Measurements from ENCODE around the gene ATXN2. TPM values are rescaled to one million over a fixed set of nuclear protein-coding genes. Genes with fewer than 3 reads are reported as not detected.

Gene ATXN2
- total RNA-seq, 1 experiment from 2014 or later = 56.3 TPM

DNA sequence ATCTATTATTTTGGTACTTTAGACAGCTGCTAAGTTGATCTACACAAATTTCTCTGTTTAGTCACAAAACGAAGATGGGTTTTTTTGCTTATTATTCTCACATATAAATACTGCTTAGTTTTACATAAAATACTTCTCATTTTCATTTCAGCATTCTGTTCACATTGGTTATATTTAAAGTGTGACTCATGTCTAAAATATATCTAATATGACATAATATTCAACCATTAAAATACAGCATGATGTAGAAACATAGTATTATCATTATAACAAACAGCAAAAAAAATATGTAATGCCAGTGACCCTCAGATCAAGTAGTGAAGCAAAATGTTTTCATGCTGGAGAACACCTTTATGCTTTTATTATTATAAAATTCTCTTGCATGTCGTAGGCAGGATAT lies 129.7 kb downstream of the ATXN2 start (continued):
- TF ChIP-seq, protein P1, sequence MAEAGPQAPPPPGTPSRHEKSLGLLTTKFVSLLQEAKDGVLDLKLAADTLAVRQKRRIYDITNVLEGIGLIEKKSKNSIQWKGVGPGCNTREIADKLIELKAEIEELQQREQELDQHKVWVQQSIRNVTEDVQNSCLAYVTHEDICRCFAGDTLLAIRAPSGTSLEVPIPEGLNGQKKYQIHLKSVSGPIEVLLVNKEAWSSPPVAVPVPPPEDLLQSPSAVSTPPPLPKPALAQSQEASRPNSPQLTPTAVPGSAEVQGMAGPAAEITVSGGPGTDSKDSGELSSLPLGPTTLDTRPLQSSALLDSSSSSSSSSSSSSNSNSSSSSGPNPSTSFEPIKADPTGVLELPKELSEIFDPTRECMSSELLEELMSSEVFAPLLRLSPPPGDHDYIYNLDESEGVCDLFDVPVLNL (CRISPR knock-in tag; IDR thresholded peaks at IDR 0.05; ENCODE audit: borderline replicate concordance, low read depth) = no peak
- TF ChIP-seq ZNF219 (CRISPR knock-in tag; IDR thresholded peaks at IDR 0.05; ENCODE audit: borderline replicate concordance) (no peak), CREM (CRISPR knock-in tag; IDR thresholded peaks at IDR 0.05) (no peak), CTCF (IDR thresholded peaks at IDR 0.05) (no peak), TEAD1 (CRISPR knock-in tag; IDR thresholded peaks at IDR 0.05) (no peak), ZNF423 (CRISPR knock-in tag; IDR thresholded peaks at IDR 0.05) (no peak)
- TF ChIP-seq, protein P2, sequence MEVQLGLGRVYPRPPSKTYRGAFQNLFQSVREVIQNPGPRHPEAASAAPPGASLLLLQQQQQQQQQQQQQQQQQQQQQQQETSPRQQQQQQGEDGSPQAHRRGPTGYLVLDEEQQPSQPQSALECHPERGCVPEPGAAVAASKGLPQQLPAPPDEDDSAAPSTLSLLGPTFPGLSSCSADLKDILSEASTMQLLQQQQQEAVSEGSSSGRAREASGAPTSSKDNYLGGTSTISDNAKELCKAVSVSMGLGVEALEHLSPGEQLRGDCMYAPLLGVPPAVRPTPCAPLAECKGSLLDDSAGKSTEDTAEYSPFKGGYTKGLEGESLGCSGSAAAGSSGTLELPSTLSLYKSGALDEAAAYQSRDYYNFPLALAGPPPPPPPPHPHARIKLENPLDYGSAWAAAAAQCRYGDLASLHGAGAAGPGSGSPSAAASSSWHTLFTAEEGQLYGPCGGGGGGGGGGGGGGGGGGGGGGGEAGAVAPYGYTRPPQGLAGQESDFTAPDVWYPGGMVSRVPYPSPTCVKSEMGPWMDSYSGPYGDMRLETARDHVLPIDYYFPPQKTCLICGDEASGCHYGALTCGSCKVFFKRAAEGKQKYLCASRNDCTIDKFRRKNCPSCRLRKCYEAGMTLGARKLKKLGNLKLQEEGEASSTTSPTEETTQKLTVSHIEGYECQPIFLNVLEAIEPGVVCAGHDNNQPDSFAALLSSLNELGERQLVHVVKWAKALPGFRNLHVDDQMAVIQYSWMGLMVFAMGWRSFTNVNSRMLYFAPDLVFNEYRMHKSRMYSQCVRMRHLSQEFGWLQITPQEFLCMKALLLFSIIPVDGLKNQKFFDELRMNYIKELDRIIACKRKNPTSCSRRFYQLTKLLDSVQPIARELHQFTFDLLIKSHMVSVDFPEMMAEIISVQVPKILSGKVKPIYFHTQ (CRISPR knock-in tag; IDR thresholded peaks at IDR 0.05) = no peak

DNA sequence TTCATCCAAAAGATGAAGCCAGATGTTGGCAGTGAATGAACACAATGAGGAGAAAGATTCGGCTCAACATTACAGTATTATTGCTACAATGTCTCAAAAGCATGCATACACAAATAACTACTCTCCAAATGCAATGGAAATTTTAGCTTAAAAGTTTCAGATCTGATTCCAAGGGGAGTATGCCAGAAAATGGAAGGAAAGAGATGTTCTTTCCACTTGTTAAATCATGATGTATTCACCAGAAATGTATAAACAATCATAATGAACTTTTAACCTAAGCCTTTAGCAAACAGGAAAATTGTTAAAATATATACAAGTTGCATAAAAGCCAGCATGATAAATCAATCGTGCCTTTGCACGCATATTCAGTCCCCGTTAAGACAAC lies 131.3 kb downstream of the ATXN2 start:
- no peak for ATAC-seq

More for the DNA sequence above, 131.3 kb downstream of the ATXN2 start:
- Mint-ChIP-seq H3K27ac (peak overlapping the region; percentile 39), H3K4me3 (no peak overlapping the region), H3K4me1 (no peaks in the 10 kb centered on the region), H3K27me3 (ENCODE audit: low read depth) (no peaks in the 10 kb centered on the region), H3K36me3 (peaks cover 50% of the 10 kb centered on the region), H3K9me3 (no peaks in the 10 kb centered on the region)
- no peak for DNase-seq (ENCODE audit: low spot score)
- ChIA-PET CTCF (no interaction called here), POLR2A (no interaction called here)
- TF ChIP-seq ATF6 (CRISPR knock-in tag; IDR thresholded peaks at IDR 0.05) (no peak), RELA (CRISPR knock-in tag; IDR thresholded peaks at IDR 0.05; ENCODE audit: borderline replicate concordance) (no peak), SP1 (CRISPR knock-in tag; conservative IDR thresholded peaks at IDR 0.05) (no peak)
- TF ChIP-seq, protein P3, sequence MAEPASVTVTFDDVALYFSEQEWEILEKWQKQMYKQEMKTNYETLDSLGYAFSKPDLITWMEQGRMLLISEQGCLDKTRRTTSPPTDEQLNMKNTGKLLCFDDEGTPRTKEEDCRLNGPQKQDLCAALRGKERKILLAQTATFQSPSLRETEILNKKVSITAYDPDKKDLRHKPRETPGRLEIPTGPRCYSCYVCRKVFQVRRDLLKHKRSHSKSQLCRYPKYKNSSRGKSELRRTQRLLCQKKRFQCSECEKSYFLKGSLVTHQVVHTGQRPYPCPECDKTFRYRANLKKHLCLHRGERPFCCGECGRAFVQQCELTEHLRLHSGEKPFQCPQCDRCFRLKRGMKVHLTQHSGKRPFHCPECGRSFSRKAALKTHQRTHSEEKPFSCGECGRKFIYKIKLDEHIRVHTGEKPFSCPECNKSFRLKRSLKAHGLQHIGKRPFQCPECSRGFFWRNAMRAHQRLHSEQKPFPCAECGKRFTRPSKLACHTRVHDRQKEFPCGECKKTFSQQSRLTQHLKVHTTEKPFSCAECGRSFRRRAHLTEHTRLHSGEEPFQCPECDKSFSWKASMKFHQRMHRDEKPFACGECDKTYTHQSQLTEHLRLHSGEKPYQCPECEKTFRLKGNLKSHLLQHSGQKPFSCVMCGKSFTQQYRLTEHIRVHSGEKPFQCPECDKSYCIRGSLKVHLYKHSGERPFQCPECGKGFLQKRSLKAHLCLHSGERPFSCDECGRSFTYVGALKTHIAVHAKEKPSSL (CRISPR knock-in tag; conservative IDR thresholded peaks at IDR 0.05) = no peak

Measured in WTC11 (cell line).